ENCODE data around the gene SPATS2. TPM values are rescaled to one million over a fixed set of nuclear protein-coding genes. Genes with fewer than 3 reads are reported as not detected.

The SPATS2 gene
- total RNA-seq, 1 experiment from 2014 or later = 56.3 TPM

GRCh38 chr12:49552014-49552413 lies 184.8 kb downstream of the SPATS2 start:
- Histone ChIP-seq H3K36me3 (ENCODE audit: control insufficient read depth, insufficient read depth, low read length) (no peaks in the 10 kb centered on the region), H3K27ac (ENCODE audit: low read length) (no peak overlapping the region), H3K4me3 (ENCODE audit: low read depth in 2 of 2, low read length in 2 of 2) (no peak overlapping the region), H3K9me3 (ENCODE audit: control insufficient read depth, insufficient read depth, low read depth, low read length) (no peaks in the 10 kb centered on the region), H3K27me3 (ENCODE audit: control insufficient read depth, insufficient read depth, low read length) (no peaks in the 10 kb centered on the region), H3K4me1 (ENCODE audit: control insufficient read depth, insufficient read depth, low read length) (no peaks in the 10 kb centered on the region)
- DNase-seq (ENCODE audit: low read depth, low spot score) (no peak), ATAC-seq (no peak)
- BruUV-seq (replicated peaks) = no TSS peak
- CTCF ChIA-PET = interaction anchor here (2.0 kb wide), 1 partner anchor 193 kb away, joined by 7 read pairs; no protein-coding TSS in a partner anchor
- TF ChIP-seq REST (IDR thresholded peaks at IDR 0.05; ENCODE audit: insufficient read depth in 1 of 2, low read depth in 2 of 2, low read length in 1 of 2) = no peak
- TF ChIP-seq CTCF (IDR thresholded peaks at IDR 0.05) = no peak
- no peak for TF ChIP-seq TCF7L2 (IDR thresholded peaks at IDR 0.05; ENCODE audit: low read depth, low read length)
- no peak for TF ChIP-seq POLR2AphosphoS5 (IDR thresholded peaks at IDR 0.05; ENCODE audit: low read depth, low read length)
- TF ChIP-seq SIN3A (IDR thresholded peaks at IDR 0.05; ENCODE audit: borderline replicate concordance, insufficient read depth, low read depth, low read length) = no peak
- in situ Hi-C loops (cut with HindIII; ENCODE audit: low pct_unique_long_range_greater_than_20kb, low sequenced_read_pairs) = no loop called here
- POLR2A ChIA-PET = no interaction called here
- intact Hi-C loops (cut with micrococcal nuclease; ENCODE audit: unreplicated experiment) = no loop called here

GRCh38 chr12:49552425-49552824 lies 185.2 kb downstream of the SPATS2 start:
- H3K27ac ChIP-seq (ENCODE audit: low read length) = no peak overlapping the region
- no TSS peak for BruUV-seq (replicated peaks)
- H3K27me3 ChIP-seq (ENCODE audit: control insufficient read depth, insufficient read depth, low read length) = no peaks in the 10 kb centered on the region
- H3K36me3 ChIP-seq (ENCODE audit: control insufficient read depth, insufficient read depth, low read length) = no peaks in the 10 kb centered on the region
- DNase-seq (ENCODE audit: low read depth, low spot score) (no peak), ATAC-seq (no peak)
- H3K9me3 ChIP-seq (ENCODE audit: control insufficient read depth, insufficient read depth, low read depth, low read length) = no peaks in the 10 kb centered on the region
- TF ChIP-seq REST (IDR thresholded peaks at IDR 0.05; ENCODE audit: insufficient read depth in 1 of 2, low read depth in 2 of 2, low read length in 1 of 2) = no peak
- ChIA-PET CTCF (interaction anchor here (1.2 to 2.7 kb wide), 3 partner anchors 38 to 201 kb away, joined by 3 to 19 read pairs (median 7); no protein-coding TSS in a partner anchor), POLR2A (no interaction called here)
- H3K4me1 ChIP-seq (ENCODE audit: control insufficient read depth, insufficient read depth, low read length) = no peaks in the 10 kb centered on the region
- intact Hi-C loops (cut with micrococcal nuclease; ENCODE audit: unreplicated experiment) (no loop called here), in situ Hi-C loops (cut with HindIII; ENCODE audit: low pct_unique_long_range_greater_than_20kb, low sequenced_read_pairs) (no loop called here)
- H3K4me3 ChIP-seq (ENCODE audit: low read depth in 2 of 2, low read length in 2 of 2) = no peak overlapping the region

Data from Panc1 (cell line).